Measurements from ENCODE around the gene TNRC6A.
"Not testable (repeated sequence)": the region's sequence is repeated elsewhere in the genome, so short reads cannot be mapped to it uniquely, and the experiment has no call there.

TNRC6A gene

DNA sequence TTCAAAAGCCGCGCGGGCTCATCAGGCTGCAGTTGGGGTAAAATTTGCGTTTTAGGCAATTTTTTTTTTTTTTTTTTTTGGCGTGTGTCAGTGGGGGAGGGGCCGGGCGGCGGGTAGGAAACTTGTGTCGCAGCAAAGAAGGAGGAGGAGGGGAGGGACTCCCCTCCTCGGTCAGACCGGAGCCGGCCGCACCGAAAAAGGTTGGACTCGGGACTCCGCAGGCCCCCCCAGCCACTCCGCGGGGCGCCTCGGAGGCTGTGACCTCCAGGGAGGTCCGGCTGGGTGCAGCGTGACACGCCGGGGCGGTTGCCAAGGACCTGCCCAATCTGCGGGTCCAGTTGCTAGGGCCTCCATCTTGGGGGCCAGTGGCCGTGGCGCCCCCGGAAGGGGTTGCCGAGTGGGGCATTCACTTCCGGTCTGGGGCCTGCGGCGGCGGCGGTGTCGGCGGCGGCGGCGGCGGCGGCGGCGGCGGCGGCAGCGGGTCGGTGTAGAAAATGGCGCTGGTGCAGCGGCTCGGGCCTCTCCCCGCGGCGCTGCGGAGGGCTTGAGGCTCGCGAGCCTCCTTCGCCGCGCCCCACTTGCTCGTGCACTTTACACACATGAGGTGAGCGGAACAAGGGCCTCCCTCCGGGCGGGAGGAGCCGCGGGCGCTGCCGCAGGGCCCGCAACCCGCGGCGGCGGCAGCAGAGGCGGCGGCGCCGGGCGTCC lies at the start of gene TNRC6A:
Gene TNRC6A (plus strand): TSS at position 409 of the 708 bp plus-strand sequence. CDS start 191 bp downstream, at position 600.
- DNase-seq: peak; percentile 87

DNA sequence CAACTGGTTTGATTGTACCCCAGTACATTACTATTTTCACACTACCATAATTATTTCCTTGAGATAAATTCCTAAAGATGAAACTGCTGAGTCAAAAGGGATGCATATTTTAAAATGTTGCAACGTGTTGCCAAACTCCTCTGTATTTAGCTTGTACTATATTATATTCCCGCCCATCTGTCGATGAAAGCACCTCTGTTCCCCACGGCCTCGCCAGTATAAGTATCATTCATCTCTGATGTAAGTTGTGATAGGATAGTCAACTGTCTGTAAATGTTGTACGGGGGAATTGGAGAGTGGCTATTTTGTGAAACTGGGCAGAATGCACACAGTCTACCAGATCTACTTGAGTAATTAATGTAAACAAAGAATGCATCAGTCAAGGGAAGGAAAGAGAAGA lies 47.7 kb upstream of the TNRC6A start:
- DNase-seq: no peak

DNA sequence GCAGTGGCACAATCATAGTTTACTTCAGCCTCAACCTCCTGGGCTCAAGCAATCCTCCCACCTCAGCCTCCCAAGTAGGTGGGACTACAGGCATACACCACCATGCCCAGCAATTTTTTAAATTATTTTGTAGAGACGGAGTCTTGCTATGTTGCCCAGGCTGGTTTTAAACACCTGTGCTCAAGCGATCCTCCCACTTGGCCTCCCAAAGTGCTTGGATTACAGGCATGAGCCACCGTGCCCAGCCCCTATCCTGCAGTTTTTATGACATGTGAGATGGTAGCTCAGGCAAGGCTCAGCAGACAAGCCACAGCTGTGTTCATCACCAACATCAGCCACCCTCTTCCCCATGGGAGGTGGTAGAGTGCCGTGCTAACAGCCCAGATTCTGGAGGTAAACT lies 46.2 kb upstream of the TNRC6A start:
- no peak for DNase-seq

DNA sequence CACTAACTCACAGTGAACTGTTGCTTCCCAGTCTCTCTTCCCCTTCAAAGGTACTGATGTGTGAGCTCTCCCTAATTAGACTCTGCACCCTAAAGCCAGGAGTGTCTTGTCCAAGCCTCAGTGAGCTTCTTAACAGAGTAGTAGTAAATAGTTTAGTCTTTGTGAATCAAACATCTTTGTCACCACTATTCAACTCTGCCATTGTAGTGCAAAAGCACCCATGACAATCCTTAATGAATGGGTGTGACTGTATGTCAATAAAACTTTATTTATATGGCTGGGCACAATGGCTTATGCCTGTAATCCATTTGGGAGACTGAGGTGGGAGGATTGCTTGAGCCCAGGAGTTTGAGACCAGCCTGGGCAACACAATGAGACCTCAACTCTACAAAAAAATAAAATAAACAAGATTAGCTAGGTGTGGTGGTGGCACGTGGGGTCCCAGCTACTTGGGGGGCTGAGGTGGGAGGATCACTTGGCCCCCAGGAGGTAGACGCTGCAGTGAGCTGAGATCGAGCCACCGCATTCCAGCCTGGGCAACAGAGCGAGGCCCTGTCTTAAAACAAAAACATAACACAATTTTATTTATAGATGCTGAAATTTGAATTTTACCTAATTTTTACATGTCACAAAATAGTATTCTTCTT lies 45.5 kb upstream of the TNRC6A start:
- no peak for DNase-seq

DNA sequence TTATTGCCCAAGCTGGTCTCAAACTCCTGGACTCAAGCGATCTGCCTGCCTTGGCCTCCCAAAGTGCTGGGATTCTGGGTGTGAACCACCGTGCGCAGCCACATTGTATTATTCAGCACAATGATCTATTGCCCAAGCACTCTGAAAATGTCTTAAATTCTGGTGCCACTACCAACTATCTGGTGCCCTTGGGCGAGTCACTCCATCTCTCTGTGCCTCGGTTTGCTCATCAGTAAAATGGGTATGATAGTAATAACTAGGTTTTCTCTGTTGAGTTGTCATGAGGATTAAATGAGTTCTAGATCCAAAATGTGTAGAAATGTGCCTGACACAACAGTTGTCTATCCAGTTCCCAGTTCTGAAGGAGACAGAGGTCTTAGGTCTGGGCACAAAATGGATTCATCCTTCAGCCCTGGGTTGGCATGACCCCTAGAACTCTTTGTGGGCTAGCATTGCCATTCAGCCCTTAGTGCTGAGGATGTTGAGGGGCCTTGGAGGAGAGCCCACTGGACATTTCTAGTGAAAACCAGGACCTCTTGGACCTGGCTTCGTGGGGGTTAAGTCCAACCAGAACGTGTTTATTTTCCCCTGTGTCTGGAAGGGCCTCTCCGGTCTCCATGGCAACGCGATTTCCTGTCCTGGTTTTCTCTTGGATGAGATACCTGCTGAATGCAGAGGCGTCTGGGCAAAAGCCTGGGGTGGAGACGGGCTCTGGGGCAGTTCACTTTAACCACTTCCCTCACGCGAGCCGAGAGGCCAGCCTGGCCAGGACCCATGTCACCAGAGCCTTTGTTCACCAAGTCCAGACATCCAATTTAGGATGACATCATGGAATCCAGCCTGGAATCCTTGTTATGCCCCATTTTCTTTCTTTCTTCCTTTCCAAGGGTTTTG lies 43.7 kb upstream of the TNRC6A start:
- DNase-seq: no peak

DNA sequence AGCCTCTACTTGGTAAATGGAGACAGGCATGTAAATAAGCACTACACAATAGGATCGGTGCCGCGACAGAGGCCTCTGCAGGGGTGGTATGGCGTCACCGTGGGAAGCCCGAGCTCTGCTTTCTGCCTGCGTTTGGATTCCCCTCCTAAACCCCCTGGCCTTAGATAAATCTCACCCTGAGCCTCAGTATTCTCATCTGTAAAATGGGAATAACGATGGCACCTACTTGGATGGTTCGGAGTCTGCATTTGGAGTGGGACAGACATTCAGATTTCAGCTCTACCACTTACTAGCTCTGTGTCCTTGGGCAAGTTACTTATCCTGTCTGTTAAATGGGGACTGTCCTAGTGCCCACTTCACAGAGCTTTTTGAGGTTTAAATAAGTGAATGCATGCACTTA lies 42.8 kb upstream of the TNRC6A start:
- no peak for DNase-seq

DNA sequence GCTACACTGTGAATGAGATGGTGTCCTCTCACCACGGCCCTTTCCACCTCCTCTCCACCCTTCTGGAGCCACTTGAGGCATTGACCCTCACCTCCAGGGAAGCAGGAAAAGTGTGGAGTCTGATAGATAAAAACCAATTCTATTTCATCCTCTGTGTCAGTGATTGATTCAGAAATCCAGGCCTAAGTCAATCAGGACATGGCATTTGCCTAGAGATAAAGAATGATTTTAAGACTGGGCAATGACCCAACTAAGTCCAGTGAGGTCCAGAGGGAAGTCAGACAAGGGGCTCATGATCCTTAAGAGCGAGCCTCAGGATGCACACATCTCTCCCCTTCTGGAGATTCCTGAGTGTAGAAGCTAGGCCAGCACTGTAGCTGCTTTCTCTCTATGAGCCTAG lies 41.1 kb upstream of the TNRC6A start:
- no peak for DNase-seq

DNA sequence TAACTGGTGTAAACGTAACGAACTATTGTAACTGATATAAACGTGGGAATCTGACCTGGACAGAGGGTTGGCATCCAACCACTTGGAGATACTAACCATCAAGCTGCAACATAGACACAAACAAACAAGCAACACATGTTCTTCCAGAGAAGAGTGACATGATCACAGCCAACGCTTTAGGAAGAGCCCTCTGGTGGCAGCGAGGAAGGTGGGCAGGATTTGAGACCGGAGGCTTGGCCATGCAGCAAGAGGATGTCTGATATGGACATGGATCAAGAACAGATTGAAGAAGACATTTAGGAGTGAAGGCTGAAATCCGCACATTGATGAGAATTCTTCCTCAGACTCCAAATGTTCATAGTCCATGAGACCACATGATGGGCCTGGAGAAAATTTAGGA lies 40.3 kb upstream of the TNRC6A start:
- DNase-seq: no peak

DNA sequence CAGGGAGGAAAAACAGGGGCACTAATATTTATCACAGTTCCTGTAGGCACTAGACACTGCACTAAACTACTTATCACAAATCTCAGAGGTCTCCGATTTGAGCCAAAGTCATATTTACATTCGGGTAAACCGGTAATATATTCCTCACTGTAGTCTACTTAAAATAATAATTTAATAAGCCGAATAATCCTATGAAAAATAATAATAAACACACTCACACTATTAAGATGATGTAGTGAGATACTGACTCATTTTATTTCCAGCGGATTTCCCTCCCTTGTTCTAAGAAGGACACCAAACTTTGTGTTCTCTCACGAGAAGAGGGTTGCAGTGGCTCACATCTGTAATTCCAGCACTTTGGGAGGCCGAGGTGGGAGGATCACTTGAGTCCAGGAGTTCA lies 36.6 kb upstream of the TNRC6A start:
- no peak for DNase-seq

DNA sequence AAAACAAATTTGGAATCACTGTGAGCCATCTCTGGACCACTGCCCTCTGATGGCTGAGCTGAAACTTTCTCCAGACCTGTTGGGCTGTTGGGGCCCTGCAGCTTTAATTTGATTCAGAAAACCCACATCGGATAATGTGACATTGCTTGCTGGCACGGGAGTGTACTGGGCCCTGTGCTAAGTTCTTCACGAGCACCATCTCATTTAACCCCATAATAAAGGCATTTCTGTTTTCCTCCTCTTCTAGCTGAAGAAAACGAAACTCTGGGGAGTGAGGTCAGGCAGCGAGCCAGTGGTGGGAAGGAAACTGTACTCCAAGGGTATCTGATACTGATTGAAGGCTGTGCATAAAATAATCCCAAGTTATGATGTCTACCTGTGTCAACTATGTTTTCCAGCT lies 34.5 kb upstream of the TNRC6A start:
- no peak for DNase-seq

DNA sequence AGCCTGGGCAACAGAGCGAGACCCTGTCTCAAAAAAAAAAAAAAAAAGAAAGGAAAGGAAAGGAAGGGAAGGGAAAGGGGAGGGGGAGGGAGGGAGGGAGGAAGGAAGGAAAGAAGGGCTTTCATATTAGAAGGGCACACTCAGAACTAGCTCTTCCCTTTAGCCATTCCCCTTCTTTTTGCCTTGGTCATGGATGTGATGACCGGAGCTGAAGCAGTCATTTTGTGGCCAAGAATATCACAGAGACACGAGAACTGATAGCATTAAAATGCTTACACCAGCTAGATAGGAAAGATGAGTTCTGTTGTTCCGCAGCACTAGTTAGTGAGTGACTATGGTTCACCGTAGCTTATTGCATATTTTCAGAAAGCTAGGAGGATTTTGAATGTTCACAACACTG lies 32.8 kb upstream of the TNRC6A start:
- no peak for DNase-seq

DNA sequence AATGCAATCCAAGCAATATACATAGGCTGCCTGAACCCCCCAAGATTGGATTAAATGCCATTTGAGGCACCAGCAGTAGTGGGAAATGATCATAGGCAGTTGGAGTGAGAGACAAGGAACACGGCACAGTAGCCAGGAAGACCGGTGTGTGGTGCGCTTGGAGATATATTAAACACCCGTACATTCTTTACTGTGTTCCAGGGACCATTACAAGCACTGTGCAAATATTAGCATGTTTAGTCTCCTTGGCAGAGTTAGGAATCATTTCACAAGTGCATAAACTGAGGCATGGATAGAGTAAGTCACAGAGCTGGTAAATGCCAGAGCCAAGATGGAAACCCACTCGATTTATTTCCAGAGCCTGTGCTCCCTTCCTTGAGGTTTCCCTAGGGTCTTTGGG lies 31.1 kb upstream of the TNRC6A start:
- DNase-seq: no peak

DNA sequence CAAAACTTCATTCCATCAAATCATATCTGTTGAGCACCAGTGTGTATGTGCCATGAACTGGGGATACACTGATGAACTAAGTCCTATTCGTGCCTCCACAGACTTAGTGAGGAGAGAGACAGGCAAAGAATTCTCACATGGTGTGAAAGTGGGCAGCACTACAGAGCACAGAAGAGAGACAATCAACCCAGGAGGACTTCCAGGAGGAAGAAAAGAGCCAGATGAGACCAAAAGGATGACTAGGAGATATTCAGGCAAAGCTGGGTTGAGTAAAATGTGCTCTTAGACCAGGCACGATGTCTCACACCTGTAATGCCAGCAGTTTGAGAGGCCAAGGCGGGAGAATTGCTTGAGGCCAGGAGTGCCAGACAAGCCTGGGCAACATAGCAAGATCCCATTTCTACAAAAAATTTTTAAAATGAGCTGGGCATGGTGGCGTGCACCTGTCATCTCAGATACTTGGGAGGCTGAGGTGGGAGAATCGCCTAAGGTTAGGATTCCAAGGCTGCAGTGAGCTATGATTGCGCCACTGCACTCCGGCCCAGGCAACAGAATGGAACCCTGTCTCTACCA lies 30.2 kb upstream of the TNRC6A start:
- DNase-seq: no peak

DNA sequence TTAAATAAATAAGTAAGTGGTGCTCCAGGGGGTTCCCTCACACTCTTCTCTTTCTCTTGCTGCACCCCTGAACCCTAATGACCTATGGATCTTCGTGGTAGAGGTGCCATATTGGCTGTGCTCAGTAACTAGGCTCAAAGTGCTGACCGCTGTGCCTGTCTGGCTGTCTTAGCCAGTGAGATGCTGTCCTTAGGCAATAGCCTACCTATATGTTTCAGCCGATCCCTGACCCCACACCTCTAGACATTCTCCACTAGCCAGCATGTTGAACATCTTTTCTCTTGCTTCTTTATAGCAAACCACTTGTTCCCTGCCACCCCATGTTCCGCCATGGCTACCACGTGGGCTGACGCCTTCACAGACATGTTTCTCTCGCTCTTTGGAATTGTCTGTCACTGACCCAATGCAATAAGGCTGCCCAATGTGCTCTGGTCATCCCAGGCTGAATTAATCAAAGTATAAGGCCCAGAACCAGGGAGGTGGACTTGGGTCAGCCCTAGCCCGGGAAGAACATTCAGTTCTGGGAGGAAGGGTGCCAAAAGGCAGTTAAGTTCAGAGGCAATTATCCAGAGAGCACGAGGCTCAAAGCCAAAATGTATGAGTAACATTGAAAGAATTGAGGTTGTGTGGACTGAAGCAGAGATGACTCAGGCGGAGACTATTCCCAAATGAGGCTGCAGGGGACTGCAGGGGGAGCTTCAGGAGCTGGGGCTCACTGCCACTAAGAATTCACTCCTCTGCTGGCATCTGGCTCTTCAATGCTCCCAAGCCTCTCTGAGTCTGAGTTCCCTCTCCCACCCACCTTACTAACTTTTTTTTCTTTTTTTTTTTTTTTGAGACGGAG lies 28.7 kb upstream of the TNRC6A start:
- no peak for DNase-seq

DNA sequence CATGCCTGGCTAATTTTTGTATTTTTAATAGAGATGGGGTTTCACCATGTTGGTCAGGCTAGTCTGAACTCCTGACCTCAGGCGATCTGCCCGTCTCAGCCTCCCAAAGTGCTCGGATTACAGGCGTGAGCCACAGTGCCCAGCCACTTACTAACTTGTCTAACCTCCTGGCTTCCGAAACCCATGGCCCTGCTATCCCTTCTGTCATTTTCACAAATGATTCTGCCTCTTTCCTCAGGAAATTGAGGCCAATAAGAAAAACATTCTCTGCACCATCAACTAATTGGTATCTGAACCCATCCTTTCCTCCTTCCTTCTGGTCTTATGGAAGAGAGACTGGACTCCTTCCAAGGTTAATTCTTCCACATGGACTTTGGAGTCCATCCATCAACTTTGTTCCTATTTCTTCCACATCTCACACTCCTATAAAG lies 27.9 kb upstream of the TNRC6A start:
- no peak for DNase-seq

DNA sequence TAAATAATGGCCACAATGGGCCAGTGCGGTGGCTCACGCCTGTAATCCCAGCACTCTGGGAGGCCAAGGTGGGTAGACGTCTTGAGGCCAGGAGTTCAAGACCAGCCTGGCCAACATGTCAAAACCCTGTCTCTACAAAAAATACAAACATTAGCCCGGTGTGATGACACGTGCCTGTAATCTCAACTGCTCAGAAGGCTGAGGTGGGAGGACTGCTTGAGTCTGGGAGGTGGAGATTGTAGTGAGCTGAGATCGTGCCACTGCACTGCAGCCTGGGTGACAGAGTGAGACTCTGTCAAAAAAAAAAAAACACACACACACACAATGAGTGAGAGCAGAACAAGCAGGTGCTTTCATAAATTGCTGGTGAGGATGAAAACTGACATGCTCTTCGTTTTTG lies 21.7 kb upstream of the TNRC6A start:
- not testable (repeated sequence) for DNase-seq

DNA sequence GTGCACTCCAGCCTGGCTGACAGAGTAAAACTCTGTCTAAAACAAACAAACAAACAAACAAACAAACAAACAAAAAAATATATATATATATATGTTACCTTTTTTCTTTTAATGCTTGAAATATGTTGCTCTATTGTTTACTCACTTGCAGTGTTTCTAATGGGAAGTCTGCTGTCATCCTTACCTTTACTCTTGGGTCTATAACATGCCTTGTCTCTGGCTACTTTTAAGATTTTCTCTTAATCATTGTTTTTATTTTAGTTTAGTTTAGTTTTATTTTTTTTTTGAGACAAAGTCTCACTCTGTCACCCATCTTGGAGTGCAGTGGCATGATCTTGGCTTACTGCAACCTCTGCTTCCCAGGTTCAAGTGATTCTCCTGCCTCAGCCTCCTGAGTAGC lies 16.1 kb upstream of the TNRC6A start:
- no peak for DNase-seq

DNA sequence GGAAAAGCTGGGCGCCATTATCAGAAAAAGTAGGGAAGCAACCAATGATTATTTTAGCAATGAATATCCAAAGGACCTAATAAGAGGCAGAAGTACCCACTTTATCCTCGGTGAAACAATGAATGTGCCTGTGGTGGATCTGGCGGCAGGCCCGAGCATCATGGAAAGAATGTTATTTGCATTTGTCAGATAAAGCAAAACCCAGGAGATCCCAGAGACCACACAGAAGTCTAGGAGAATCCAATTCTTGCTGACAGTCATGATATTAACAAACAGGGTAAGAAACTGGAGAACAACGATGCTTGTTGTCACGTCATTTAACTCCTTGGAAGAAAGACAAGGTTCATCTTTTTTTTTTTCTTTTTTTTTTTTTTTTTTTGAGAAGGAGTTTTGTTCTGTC lies 12.0 kb upstream of the TNRC6A start:
- no peak for DNase-seq

DNA sequence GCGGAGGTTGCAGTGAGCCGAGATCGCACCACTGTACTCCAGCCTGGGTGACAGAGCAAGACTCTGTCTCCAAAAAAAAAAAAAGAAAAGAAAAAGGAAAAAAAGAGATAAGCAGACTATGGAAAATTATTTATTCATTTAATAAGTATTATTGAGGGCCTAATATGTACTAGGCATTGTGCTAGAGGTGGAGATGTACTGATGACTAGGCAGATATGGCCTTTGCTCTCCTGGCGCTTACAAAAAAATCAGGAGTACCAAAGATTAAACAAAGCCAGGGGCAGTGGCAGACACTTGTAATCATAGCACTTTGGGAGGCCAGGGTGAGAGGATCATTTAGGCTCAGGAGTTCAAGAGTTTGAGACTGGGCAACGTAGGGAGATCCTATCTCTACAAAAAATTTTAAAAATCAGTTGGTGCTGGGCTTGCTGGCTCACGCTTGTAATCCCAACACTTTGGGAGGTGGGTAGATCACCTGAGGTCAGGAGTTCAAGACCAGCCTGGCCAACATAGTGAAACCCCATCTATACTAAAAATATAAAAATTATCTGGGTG lies 10.4 kb upstream of the TNRC6A start:
- no peak for DNase-seq

DNA sequence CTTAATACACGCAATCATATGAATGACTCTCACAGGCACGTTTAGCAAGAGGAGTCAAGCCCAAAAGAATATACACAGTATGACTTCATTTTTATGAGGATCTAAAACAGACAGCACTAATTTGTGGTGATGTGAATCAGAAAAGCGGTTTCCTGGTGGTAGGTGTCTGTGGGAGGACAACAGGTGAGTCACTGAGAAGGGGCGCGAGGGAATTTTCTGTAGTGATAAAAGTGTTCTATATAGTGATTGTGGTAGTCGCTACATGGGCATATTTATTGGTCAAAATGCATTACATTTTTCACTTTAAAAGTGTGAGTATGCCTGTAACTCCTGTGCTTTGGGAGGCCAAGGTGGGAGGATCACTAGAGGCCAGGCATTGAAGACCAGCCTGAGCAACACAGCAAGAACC lies 7.6 kb upstream of the TNRC6A start:
- DNase-seq: peak; percentile 77

DNA sequence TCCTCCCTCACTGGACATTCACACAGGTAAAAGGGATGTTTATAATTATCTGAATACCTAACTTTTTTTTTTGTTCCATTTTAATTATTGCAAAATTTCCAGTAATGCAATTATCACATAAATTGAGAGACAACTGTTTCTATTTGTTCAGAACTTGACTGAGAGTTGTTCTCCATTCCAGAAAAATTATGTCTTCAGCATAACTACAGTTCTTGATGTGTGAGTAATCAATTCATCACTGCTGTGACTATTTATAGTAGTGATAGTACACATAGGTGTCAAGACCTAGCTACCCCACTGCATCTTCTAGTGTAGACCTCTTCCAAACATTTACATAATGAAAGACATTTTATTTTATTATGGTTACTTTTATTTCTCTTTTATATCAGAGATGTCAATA lies 5.8 kb upstream of the TNRC6A start:
- DNase-seq: no peak

DNA sequence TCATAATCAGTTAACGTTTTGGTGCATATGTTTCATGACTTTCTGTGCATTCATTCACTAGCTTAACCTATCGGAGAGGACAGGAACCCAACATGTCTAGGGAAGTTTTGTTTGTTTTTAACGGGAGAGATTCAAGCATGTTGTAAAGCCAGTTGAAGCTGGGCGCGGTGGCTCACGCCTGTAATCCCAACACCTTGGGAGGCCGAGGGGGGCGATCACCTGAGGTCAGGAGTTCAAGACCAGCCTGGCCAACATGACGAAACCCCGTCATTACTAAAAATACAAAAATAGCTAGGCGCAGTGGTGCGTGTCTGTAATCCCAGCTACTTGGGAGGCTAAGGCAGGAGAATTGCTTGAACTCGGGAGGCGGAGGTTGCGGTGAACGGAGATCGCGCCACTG lies 1.4 kb upstream of the TNRC6A start:
- no peak for DNase-seq
